Erythroblast (primary cell): ENCODE results near the gene PPARD.

Experiments
- GATA1 ChIP-seq: IDR thresholded peaks from 2 replicates; pipeline ENCODE4 v1.6.1; 2011; ENCODE audit warnings: low read depth, mild to moderate bottlenecking, control low read depth, low read length, moderate library complexity
- POLR2A ChIP-seq: IDR thresholded peaks from 2 replicates; pipeline ENCODE4 v1.6.1; 2011; ENCODE audit warnings: mild to moderate bottlenecking, low read length

- TF ChIP-seq POLR2A (no peak), GATA1 (no peak)
Measured at GRCh38 chr6:35317483-35318195, 24.7 kb upstream of the PPARD start.
